NT2/D1 (cell line): Measurements from ENCODE around the gene PKP4.

Experiments used
- SUZ12 ChIP-seq: IDR thresholded peaks from 2 replicates; pipeline ENCODE4 v1.6.1; 2011; ENCODE audit not compliant: insufficient read length, insufficient read depth; ENCODE audit errors: extremely low read depth
- YY1 ChIP-seq: IDR thresholded peaks from 2 replicates; pipeline ENCODE4 v1.6.1; 2011; ENCODE audit not compliant: insufficient read length, insufficient read depth
- ZNF274 ChIP-seq: IDR thresholded peaks from 2 replicates; pipeline ENCODE4 v1.6.1; 2011; ENCODE audit warnings: mild to moderate bottlenecking, low read depth, low read length

DNA sequence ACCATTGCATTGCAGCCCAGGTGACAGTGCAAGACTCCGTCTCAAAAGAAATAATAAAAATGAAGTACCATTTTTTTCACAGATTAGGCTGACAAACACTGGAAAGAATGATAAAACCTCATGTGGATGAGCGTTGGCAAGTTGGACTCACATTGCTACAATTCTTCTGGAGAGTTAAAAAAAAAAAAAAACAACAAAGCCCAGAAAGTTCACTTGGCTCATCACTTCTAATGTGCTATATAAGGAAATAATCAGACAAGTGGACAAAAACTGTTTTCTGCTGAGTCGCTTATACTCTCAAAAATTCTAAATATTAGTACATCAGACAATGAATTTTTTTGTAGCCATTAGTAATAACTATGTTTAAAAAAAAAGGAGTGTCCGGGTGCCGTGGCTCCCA lies 38.4 kb downstream of the PKP4 start:
- no peak for TF ChIP-seq SUZ12
- TF ChIP-seq YY1 = no peak
- no peak for TF ChIP-seq ZNF274
